Memory B cell (primary cell): ENCODE results near the gene NUDT2.
A peak's percentile ranks its signal among the peaks of the same experiment; 100 is the strongest.

Experiments
- ATAC-seq: fragments of 150-1000 bp; cut with Tn5 transposase; 2 replicates; pipeline ENCODE4 v1.10.0; 2021; ENCODE audit warnings: low read depth, mild to moderate bottlenecking, moderate library complexity
- DNase-seq, 2 donors: peaks; one replicate each; pipeline ENCODE4 v3.0.0; 2022; ENCODE audit warnings: low spot score in 2 of 2
- H3K27ac Mint-ChIP-seq: one replicate; pipeline ENCODE4 v1.8.0; 2022; ENCODE audit warnings: mild to moderate bottlenecking, moderate library complexity, mixed read lengths
- H3K27me3 Mint-ChIP-seq: one replicate; pipeline ENCODE4 v1.8.0; 2022; ENCODE audit warnings: mixed read lengths
- H3K36me3 Mint-ChIP-seq: one replicate; pipeline ENCODE4 v1.8.0; 2022; ENCODE audit warnings: mild to moderate bottlenecking, mixed read lengths
- H3K4me1 Mint-ChIP-seq: one replicate; pipeline ENCODE4 v1.8.0; 2022; ENCODE audit warnings: mixed read lengths
- H3K4me3 Mint-ChIP-seq: one replicate; pipeline ENCODE4 v1.8.0; 2022; ENCODE audit warnings: mild to moderate bottlenecking, moderate library complexity, mixed read lengths
- H3K9me3 Mint-ChIP-seq: one replicate; pipeline ENCODE4 v1.8.0; 2022; ENCODE audit warnings: mixed read lengths

NUDT2 gene

GRCh38 chr9:34380511-34381315 is 51.3 kb downstream of the NUDT2 start:
- Mint-ChIP-seq H3K4me3 (peak overlapping the region; percentile 84), H3K36me3 (no peaks in the 10 kb centered on the region), H3K9me3 (no peaks in the 10 kb centered on the region), H3K27me3 (no peaks in the 10 kb centered on the region), H3K27ac (no peak overlapping the region), H3K4me1 (peaks cover 31% of the 10 kb centered on the region)
- ATAC-seq (peak; percentile 43), DNase-seq (peak; percentile 54 to 70)

- ATAC-seq = no peak
- peaks cover 27% of the 10 kb centered on the region for H3K4me1 Mint-ChIP-seq
- DNase-seq = peak in 1 of 2 donors; percentile 21
- no peaks in the 10 kb centered on the region for H3K36me3 Mint-ChIP-seq
- peak overlapping the region; percentile 84 for H3K4me3 Mint-ChIP-seq
- no peaks in the 10 kb centered on the region for H3K9me3 Mint-ChIP-seq
- H3K27ac Mint-ChIP-seq = no peak overlapping the region
- no peaks in the 10 kb centered on the region for H3K27me3 Mint-ChIP-seq
Observed at GRCh38 chr9:34381323-34381722, 52.0 kb downstream of the NUDT2 start.

GRCh38 chr9:34382054-34382453 is 52.7 kb downstream of the NUDT2 start:
- H3K4me1 Mint-ChIP-seq = peaks cover 26% of the 10 kb centered on the region
- no peak overlapping the region for H3K27ac Mint-ChIP-seq
- no peak for DNase-seq
- H3K4me3 Mint-ChIP-seq = peak overlapping the region; percentile 84
- H3K27me3 Mint-ChIP-seq = no peaks in the 10 kb centered on the region
- no peak for ATAC-seq
- no peaks in the 10 kb centered on the region for H3K9me3 Mint-ChIP-seq
- no peaks in the 10 kb centered on the region for H3K36me3 Mint-ChIP-seq

- Mint-ChIP-seq H3K27ac (no peak overlapping the region), H3K27me3 (no peaks in the 10 kb centered on the region), H3K4me3 (no peak overlapping the region), H3K36me3 (no peaks in the 10 kb centered on the region), H3K9me3 (no peaks in the 10 kb centered on the region), H3K4me1 (peaks cover 24% of the 10 kb centered on the region)
- ATAC-seq (no peak), DNase-seq (no peak)
Observed at GRCh38 chr9:34382879-34383278, 53.5 kb downstream of the NUDT2 start.

GRCh38 chr9:34383904-34384303 is 54.5 kb downstream of the NUDT2 start:
- DNase-seq = no peak
- no peak overlapping the region for H3K4me3 Mint-ChIP-seq
- no peak for ATAC-seq
- no peak overlapping the region for H3K27ac Mint-ChIP-seq
- H3K4me1 Mint-ChIP-seq = peaks cover 20% of the 10 kb centered on the region
- H3K36me3 Mint-ChIP-seq = no peaks in the 10 kb centered on the region
- H3K9me3 Mint-ChIP-seq = no peaks in the 10 kb centered on the region
- H3K27me3 Mint-ChIP-seq = no peaks in the 10 kb centered on the region

GRCh38 chr9:34384368-34385165 is 55.2 kb downstream of the NUDT2 start:
- Mint-ChIP-seq H3K27me3 (no peaks in the 10 kb centered on the region), H3K9me3 (no peaks in the 10 kb centered on the region), H3K4me3 (no peak overlapping the region), H3K36me3 (no peaks in the 10 kb centered on the region), H3K4me1 (peaks cover 15% of the 10 kb centered on the region), H3K27ac (no peak overlapping the region)
- no peak for DNase-seq
- ATAC-seq = no peak

GRCh38 chr9:34385561-34386230 is 56.3 kb downstream of the NUDT2 start:
- no peak overlapping the region for H3K27ac Mint-ChIP-seq
- H3K27me3 Mint-ChIP-seq = no peaks in the 10 kb centered on the region
- ATAC-seq (no peak), DNase-seq (no peak)
- no peaks in the 10 kb centered on the region for H3K36me3 Mint-ChIP-seq
- no peaks in the 10 kb centered on the region for H3K9me3 Mint-ChIP-seq
- peaks cover 8% of the 10 kb centered on the region for H3K4me1 Mint-ChIP-seq
- H3K4me3 Mint-ChIP-seq = no peak overlapping the region

GRCh38 chr9:34386656-34387055 is 57.3 kb downstream of the NUDT2 start:
- no peak for ATAC-seq
- DNase-seq = no peak
- H3K27me3 Mint-ChIP-seq = peaks cover 3% of the 10 kb centered on the region
- no peaks in the 10 kb centered on the region for H3K36me3 Mint-ChIP-seq
- H3K4me1 Mint-ChIP-seq = peaks cover 2% of the 10 kb centered on the region
- H3K9me3 Mint-ChIP-seq = no peaks in the 10 kb centered on the region
- H3K27ac Mint-ChIP-seq = no peak overlapping the region
- no peak overlapping the region for H3K4me3 Mint-ChIP-seq

- no peaks in the 10 kb centered on the region for H3K9me3 Mint-ChIP-seq
- no peak overlapping the region for H3K4me3 Mint-ChIP-seq
- H3K27ac Mint-ChIP-seq = no peak overlapping the region
- ATAC-seq (no peak), DNase-seq (no peak)
- H3K27me3 Mint-ChIP-seq = peaks cover 3% of the 10 kb centered on the region
- peaks cover 2% of the 10 kb centered on the region for H3K4me1 Mint-ChIP-seq
- no peaks in the 10 kb centered on the region for H3K36me3 Mint-ChIP-seq
Observed at GRCh38 chr9:34387239-34387638, 57.9 kb downstream of the NUDT2 start.

GRCh38 chr9:34392511-34392910 is 63.1 kb downstream of the NUDT2 start:
- Mint-ChIP-seq H3K27ac (no peak overlapping the region), H3K4me1 (no peaks in the 10 kb centered on the region), H3K4me3 (no peak overlapping the region), H3K27me3 (peaks cover 4% of the 10 kb centered on the region), H3K36me3 (no peaks in the 10 kb centered on the region), H3K9me3 (no peaks in the 10 kb centered on the region)
- no peak for DNase-seq
- no peak for ATAC-seq
